Cerebellar cortex (tissue), 1 donor: ENCODE data around the gene SPEM3.
"Not testable (repeated sequence)": the region's sequence is repeated elsewhere in the genome, so short reads cannot be mapped to it uniquely, and the experiment has no call there.

Experiments
- DNase-seq: peaks from one replicate; pipeline ENCODE4 v3.0.0-alpha.2; 2015; ENCODE audit warnings: low spot score

SPEM3 gene

GRCh38 chr17:7442142-7442541 is 13.5 kb downstream of the SPEM3 start:
- no peak for DNase-seq

- DNase-seq: no peak
Observed at GRCh38 chr17:7443499-7444485, 15.1 kb downstream of the SPEM3 start.

- DNase-seq: no peak
Observed at GRCh38 chr17:7444682-7445618, 16.3 kb downstream of the SPEM3 start, which contains the start of gene CHRNB1. TSS of gene CHRNB1 (plus strand) at chr17:7445061. CDS start at chr17:7445128, 67 bp downstream.

GRCh38 chr17:7445619-7445968 is 16.9 kb downstream of the SPEM3 start:
- DNase-seq: no peak

GRCh38 chr17:7448461-7448860 is 19.8 kb downstream of the SPEM3 start:
- DNase-seq: no peak

- no peak for DNase-seq
Observed at GRCh38 chr17:7459961-7460545, 31.4 kb downstream of the SPEM3 start.

- no peak for DNase-seq
Observed at GRCh38 chr17:7460850-7461660, 32.4 kb downstream of the SPEM3 start.

- no peak for DNase-seq
Observed at GRCh38 chr17:7462474-7463371, 34.1 kb downstream of the SPEM3 start.

GRCh38 chr17:7463372-7463846 is 34.8 kb downstream of the SPEM3 start:
- no peak for DNase-seq

- no peak for DNase-seq
Observed at GRCh38 chr17:7464081-7464480, 35.4 kb downstream of the SPEM3 start.

- no peak for DNase-seq
Observed at GRCh38 chr17:7465597-7466275, 37.1 kb downstream of the SPEM3 start.

- no peak for DNase-seq
Observed at GRCh38 chr17:7466318-7466638, 37.6 kb downstream of the SPEM3 start.

GRCh38 chr17:7466639-7467341 is 38.1 kb downstream of the SPEM3 start:
- peak; percentile 44 for DNase-seq

- DNase-seq: no peak
Observed at GRCh38 chr17:7467498-7467897, 38.8 kb downstream of the SPEM3 start.

GRCh38 chr17:7468290-7468689 is 39.6 kb downstream of the SPEM3 start:
- no peak for DNase-seq

- DNase-seq: no peak
Observed at GRCh38 chr17:7468804-7469389, 40.2 kb downstream of the SPEM3 start.

- DNase-seq: not testable (repeated sequence)
Observed at GRCh38 chr17:7469843-7470242, 41.2 kb downstream of the SPEM3 start.

GRCh38 chr17:7470457-7470973 is 41.9 kb downstream of the SPEM3 start:
- not testable (repeated sequence) for DNase-seq
